ENCODE data around the gene PEX5.

DNA sequence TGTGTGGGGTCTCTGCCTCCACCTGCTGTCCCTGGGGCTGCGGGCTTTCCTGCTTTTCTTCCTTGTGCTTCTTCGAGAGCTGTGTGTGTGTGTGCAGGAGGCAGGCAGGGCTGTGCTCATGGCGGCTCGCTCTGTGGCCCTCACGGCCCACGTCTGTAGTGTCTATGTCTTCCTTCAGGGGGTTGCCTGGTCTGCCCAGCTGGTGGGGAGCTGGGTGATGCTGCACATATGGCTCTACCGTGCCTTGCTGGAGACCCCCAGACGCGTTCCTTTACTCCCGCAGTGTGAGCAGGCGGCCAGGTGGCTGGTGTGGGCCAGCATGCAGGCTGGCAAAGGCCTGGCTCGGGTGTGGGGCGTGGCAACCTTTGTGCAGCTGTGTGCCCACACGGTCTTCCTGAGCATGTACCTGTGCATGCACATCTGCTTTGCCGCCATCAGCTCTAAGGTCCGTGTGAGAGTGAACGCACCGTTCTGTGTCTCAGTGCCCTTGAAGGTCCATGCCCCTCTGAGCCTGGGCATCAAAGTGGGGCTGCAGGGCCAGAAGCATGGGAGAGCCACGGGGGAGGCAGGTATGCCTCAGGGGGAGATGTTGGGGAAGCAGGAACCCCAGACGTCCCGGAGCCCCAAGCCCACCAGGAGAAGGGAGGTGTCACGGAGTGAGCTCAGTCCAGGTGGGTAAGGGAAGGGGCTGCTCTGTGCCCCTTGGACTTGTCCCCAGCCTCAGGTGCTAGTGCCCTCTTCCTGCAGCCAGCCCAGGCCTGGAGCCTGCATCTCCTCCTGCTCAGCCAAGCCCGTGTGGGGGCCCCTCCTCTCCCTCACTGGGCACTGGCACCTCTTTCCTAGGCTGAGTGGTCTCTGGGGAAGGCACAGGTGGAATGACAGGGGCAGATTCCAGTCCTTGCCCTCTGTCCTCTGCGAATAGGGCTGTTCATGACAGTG lies 33.0 kb upstream of the PEX5 start:
- TF ChIP-seq, protein P1, sequence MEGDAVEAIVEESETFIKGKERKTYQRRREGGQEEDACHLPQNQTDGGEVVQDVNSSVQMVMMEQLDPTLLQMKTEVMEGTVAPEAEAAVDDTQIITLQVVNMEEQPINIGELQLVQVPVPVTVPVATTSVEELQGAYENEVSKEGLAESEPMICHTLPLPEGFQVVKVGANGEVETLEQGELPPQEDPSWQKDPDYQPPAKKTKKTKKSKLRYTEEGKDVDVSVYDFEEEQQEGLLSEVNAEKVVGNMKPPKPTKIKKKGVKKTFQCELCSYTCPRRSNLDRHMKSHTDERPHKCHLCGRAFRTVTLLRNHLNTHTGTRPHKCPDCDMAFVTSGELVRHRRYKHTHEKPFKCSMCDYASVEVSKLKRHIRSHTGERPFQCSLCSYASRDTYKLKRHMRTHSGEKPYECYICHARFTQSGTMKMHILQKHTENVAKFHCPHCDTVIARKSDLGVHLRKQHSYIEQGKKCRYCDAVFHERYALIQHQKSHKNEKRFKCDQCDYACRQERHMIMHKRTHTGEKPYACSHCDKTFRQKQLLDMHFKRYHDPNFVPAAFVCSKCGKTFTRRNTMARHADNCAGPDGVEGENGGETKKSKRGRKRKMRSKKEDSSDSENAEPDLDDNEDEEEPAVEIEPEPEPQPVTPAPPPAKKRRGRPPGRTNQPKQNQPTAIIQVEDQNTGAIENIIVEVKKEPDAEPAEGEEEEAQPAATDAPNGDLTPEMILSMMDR (IDR thresholded peaks at IDR 0.05), result no peak
- TF ChIP-seq POLR2A (IDR thresholded peaks at IDR 0.05) (no peak), POLR2AphosphoS5 (IDR thresholded peaks at IDR 0.05; ENCODE audit: insufficient read depth in 1 of 2, low read depth in 1 of 2) (no peak)

Data from vagina (tissue), 2 donors.